Neural progenitor cell (in vitro differentiated cells): ENCODE data around the gene RBM39. TPM values are rescaled to one million over a fixed set of nuclear protein-coding genes. Genes with fewer than 3 reads are reported as not detected.
"Not testable (repeated sequence)": the region's sequence is repeated elsewhere in the genome, so short reads cannot be mapped to it uniquely, and the experiment has no call there.

Experiments used
- DNase-seq: peaks from one replicate; pipeline ENCODE4 v3.0.0-alpha.2; 2016; ENCODE audit warnings: low spot score
- H2AFZ ChIP-seq: fragments of 200-600 bp; sonication (generic); replicated peaks from 2 replicates; pipeline ENCODE4 v1.6.1; 2016; ENCODE audit warnings: antibody characterized with exemption
- H3F3A ChIP-seq: fragments of 200-600 bp; sonication (generic); 2 replicates; pipeline ENCODE4 v1.6.1; 2016; ENCODE audit warnings: antibody characterized with exemption, low read depth
- H3K27ac ChIP-seq: fragments of 200-600 bp; sonication (generic); 2 replicates; pipeline ENCODE4 v1.5.1; 2016; ENCODE audit warnings: mild to moderate bottlenecking
- H3K27me3 ChIP-seq: fragments of 200-600 bp; sonication (generic); 2 replicates; pipeline ENCODE4 v1.6.1; 2016; ENCODE audit warnings: mild to moderate bottlenecking, moderate library complexity
- H3K36me3 ChIP-seq: fragments of 200-600 bp; sonication (generic); 2 replicates; pipeline ENCODE4 v1.5.1; 2016
- H3K4me1 ChIP-seq: fragments of 200-600 bp; sonication (generic); 2 replicates; pipeline ENCODE4 v1.6.1; 2016; ENCODE audit warnings: mixed run types
- H3K4me2 ChIP-seq: fragments of 200-600 bp; sonication (generic); 2 replicates; pipeline ENCODE4 v1.6.1; 2016
- H3K4me3 ChIP-seq: fragments of 200-600 bp; sonication (generic); 2 replicates; pipeline ENCODE4 v1.5.1; 2016
- H3K79me2 ChIP-seq: fragments of 200-600 bp; sonication (generic); 2 replicates; pipeline ENCODE4 v1.6.1; 2016; ENCODE audit warnings: low read depth
- H3K9ac ChIP-seq: fragments of 200-600 bp; sonication (generic); 2 replicates; pipeline ENCODE4 v1.6.1; 2016
- H3K9me3 ChIP-seq: fragments of 200-600 bp; sonication (generic); 2 replicates; pipeline ENCODE4 v1.5.1; 2016; ENCODE audit warnings: low read depth
- H4K20me1 ChIP-seq: fragments of 200-600 bp; sonication (generic); 2 replicates; pipeline ENCODE4 v1.6.1; 2016; ENCODE audit warnings: low read depth
- H3K27ac Mint-ChIP-seq: 3 replicates; pipeline ENCODE4 v1.8.0; 2021; ENCODE audit warnings: mixed read lengths
- H3K27me3 Mint-ChIP-seq: 2 replicates; pipeline ENCODE4 v1.8.0; 2022; ENCODE audit warnings: low read depth, mild to moderate bottlenecking, inconsistent platforms, moderate library complexity, mixed read lengths; ENCODE audit not compliant: insufficient read depth
- H3K36me3 Mint-ChIP-seq: 3 replicates; pipeline ENCODE4 v1.8.0; 2021; ENCODE audit warnings: mixed read lengths
- H3K4me1 Mint-ChIP-seq: 3 replicates; pipeline ENCODE4 v1.8.0; 2021; ENCODE audit warnings: mixed read lengths
- H3K4me3 Mint-ChIP-seq: 3 replicates; pipeline ENCODE4 v1.8.0; 2021; ENCODE audit warnings: mild to moderate bottlenecking, moderate library complexity, mixed read lengths
- H3K9me3 Mint-ChIP-seq: 3 replicates; pipeline ENCODE4 v1.8.0; 2020; ENCODE audit warnings: mixed read lengths
- EZH2 ChIP-seq: fragments of 200-600 bp; sonication (generic); IDR thresholded peaks from 2 replicates; pipeline ENCODE4 v1.6.1; 2017; ENCODE audit warnings: antibody characterized with exemption, mild to moderate bottlenecking, moderate library complexity
- EZH2phosphoT487 ChIP-seq: fragments of 200-600 bp; sonication (generic); IDR thresholded peaks from 2 replicates; pipeline ENCODE4 v1.6.1; 2017; ENCODE audit warnings: antibody characterized with exemption
- total RNA-seq: library from RNA; depleted of rRNA; stranded (reverse); fragments of >200 nt; gene quantifications from 2 replicates; pipeline ENCODE4 v1.2.3, GENCODE V29; 2015; ENCODE audit warnings: low replicate concordance
- TF ChIP-seq, protein P1 (sequence below): fragments of 200-600 bp; sonication (generic); IDR thresholded peaks from 2 replicates; pipeline ENCODE4 v1.5.1; 2017; ENCODE audit warnings: antibody characterized with exemption, mild to moderate bottlenecking

RBM39 gene
- total RNA-seq, 1 donor from 2014 or later = 555 TPM

DNA sequence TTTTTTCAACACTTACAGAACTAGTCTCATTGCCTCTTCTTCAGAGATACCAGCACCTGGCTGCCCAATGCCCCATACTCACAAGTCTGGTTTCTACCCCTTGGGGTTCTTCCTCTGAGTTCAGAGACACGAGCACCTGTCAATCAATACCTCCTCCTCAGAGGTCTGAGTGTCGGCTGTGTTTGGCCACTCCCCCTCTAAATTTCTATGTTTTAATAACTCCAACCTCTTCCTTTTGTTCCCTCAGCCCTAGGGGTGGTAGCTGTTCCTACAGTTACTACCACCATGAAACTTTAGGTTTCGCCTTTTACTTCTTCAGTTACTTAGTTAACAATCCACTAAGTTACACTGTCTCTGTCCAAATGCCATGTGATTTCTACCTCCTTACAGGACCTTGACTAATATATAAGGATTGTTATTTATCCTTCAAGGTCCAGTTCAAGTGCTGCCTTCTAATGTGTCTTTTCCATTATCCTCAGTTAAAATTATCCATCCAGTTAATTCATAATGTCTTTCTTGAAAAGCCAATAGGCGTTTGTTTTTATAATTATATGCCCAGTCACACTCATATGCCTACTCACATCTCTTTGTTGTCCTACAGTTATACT, 15.1 kb upstream of the RBM39 start:
- H3K27me3 ChIP-seq = peaks cover 5% of the 10 kb centered on the region
- H3K27ac Mint-ChIP-seq = no peak overlapping the region
- no peaks in the 10 kb centered on the region for H3F3A ChIP-seq
- H3K4me1 ChIP-seq = no peaks in the 10 kb centered on the region
- no peak for DNase-seq
- H3K36me3 ChIP-seq = no peaks in the 10 kb centered on the region
- no peaks in the 10 kb centered on the region for H3K9me3 Mint-ChIP-seq
- no peak overlapping the region for H3K4me3 Mint-ChIP-seq
- H3K4me2 ChIP-seq = no peak overlapping the region
- peaks cover 2% of the 10 kb centered on the region for H3K27me3 Mint-ChIP-seq
- H3K4me1 Mint-ChIP-seq = no peaks in the 10 kb centered on the region
- no peaks in the 10 kb centered on the region for H3K36me3 Mint-ChIP-seq
- H4K20me1 ChIP-seq = no peaks in the 10 kb centered on the region
- H3K79me2 ChIP-seq = no peaks in the 10 kb centered on the region
- H3K4me3 ChIP-seq = no peak overlapping the region
- H3K9me3 ChIP-seq = no peaks in the 10 kb centered on the region
- TF ChIP-seq, protein P1, sequence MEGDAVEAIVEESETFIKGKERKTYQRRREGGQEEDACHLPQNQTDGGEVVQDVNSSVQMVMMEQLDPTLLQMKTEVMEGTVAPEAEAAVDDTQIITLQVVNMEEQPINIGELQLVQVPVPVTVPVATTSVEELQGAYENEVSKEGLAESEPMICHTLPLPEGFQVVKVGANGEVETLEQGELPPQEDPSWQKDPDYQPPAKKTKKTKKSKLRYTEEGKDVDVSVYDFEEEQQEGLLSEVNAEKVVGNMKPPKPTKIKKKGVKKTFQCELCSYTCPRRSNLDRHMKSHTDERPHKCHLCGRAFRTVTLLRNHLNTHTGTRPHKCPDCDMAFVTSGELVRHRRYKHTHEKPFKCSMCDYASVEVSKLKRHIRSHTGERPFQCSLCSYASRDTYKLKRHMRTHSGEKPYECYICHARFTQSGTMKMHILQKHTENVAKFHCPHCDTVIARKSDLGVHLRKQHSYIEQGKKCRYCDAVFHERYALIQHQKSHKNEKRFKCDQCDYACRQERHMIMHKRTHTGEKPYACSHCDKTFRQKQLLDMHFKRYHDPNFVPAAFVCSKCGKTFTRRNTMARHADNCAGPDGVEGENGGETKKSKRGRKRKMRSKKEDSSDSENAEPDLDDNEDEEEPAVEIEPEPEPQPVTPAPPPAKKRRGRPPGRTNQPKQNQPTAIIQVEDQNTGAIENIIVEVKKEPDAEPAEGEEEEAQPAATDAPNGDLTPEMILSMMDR = no peak
- TF ChIP-seq EZH2 (no peak), EZH2phosphoT487 (no peak)
- no peak overlapping the region for H3K27ac ChIP-seq
- H2AFZ ChIP-seq = no peak overlapping the region
- H3K9ac ChIP-seq = no peak overlapping the region

DNA sequence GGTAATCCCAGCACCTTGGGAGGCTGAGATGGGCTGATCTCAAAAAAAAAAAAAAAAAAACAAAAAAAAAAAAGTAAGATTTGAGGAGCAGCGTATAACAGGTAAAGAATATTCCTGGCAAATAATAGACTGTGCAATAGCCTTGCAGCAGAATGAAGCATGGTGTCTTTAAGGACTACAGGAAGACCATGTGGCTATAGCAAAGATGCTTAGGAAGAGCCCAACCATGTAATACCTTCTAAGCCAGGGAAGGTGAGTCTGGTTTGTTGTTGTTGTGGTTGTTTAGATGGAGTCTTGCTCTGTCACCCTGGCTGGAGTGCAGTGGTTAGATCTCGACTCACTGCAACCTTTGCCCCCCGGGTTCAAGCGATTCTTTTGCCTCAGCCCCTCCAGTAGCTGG, 14.3 kb upstream of the RBM39 start:
- Mint-ChIP-seq H3K27me3 (peaks cover 2% of the 10 kb centered on the region), H3K36me3 (no peaks in the 10 kb centered on the region), H3K4me1 (no peaks in the 10 kb centered on the region), H3K27ac (no peak overlapping the region), H3K4me3 (no peak overlapping the region), H3K9me3 (no peaks in the 10 kb centered on the region)
- TF ChIP-seq, protein P1 = no peak
- TF ChIP-seq EZH2phosphoT487 (no peak), EZH2 (no peak)
- Histone ChIP-seq H4K20me1 (no peaks in the 10 kb centered on the region), H3K36me3 (no peaks in the 10 kb centered on the region), H3K9me3 (no peaks in the 10 kb centered on the region), H2AFZ (no peak overlapping the region), H3K4me3 (no peak overlapping the region), H3K4me1 (no peaks in the 10 kb centered on the region), H3F3A (no peaks in the 10 kb centered on the region), H3K4me2 (no peak overlapping the region), H3K27ac (no peak overlapping the region), H3K27me3 (peaks cover 5% of the 10 kb centered on the region), H3K9ac (no peak overlapping the region), H3K79me2 (no peaks in the 10 kb centered on the region)
- DNase-seq = no peak

DNA sequence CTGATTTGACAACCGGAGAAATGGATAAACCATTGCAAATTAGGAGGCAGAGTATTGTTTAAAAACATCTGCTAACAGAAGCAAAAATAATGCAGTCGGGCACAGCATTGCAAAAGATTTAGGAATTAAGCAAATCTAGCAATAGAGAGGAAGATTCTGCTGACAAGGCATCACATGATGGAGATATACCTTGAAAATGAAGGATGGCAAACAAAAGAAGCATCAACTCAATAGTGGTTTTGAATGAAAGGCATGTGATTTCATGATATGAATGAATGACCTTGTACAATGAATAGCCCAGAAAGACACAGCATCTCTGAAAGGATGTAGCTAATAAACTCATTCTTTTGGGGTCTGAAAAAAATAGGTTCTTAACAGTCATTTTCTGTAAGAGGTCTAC, 8.6 kb upstream of the RBM39 start:
- H4K20me1 ChIP-seq = no peaks in the 10 kb centered on the region
- Mint-ChIP-seq H3K4me3 (no peak overlapping the region), H3K27ac (no peak overlapping the region), H3K4me1 (peaks cover 7% of the 10 kb centered on the region), H3K27me3 (peaks cover 9% of the 10 kb centered on the region), H3K36me3 (no peaks in the 10 kb centered on the region), H3K9me3 (no peaks in the 10 kb centered on the region)
- H2AFZ ChIP-seq = no peak overlapping the region
- no peak overlapping the region for H3K9ac ChIP-seq
- no peaks in the 10 kb centered on the region for H3K36me3 ChIP-seq
- no peaks in the 10 kb centered on the region for H3K4me1 ChIP-seq
- H3K4me3 ChIP-seq = no peak overlapping the region
- H3K27me3 ChIP-seq = peaks cover 5% of the 10 kb centered on the region
- no peak for TF ChIP-seq EZH2
- TF ChIP-seq, protein P1 = no peak
- TF ChIP-seq EZH2phosphoT487 = no peak
- no peak overlapping the region for H3K27ac ChIP-seq
- H3F3A ChIP-seq = no peaks in the 10 kb centered on the region
- no peaks in the 10 kb centered on the region for H3K79me2 ChIP-seq
- no peaks in the 10 kb centered on the region for H3K9me3 ChIP-seq
- no peak for DNase-seq
- no peak overlapping the region for H3K4me2 ChIP-seq

DNA sequence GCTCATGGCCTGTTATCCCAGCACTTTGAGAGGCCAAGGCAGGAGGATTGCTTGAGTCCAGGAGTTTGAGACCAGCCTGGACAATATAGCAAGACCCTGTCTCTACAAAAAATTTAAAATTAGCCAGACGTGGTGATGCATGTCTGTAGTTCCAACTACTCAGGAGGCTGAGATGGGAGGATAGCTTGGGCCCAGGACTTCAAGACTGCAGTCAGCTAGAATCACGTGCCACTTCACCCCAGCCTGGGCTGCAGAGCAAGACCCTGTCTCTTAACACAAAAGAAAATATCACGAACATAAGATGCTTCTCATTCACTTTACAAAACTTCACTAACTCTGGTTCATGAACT, 2.4 kb upstream of the RBM39 start:
- not testable (repeated sequence) for H3K27ac Mint-ChIP-seq, H2AFZ ChIP-seq, H3K9me3 Mint-ChIP-seq, H3K9me3 ChIP-seq, H3K27ac ChIP-seq, H3K27me3 Mint-ChIP-seq, H3K4me3 Mint-ChIP-seq, DNase-seq, H3K4me2 ChIP-seq, H3K9ac ChIP-seq, H3K27me3 ChIP-seq, H3K4me3 ChIP-seq
- Mint-ChIP-seq H3K36me3 (peaks cover 13% of the 10 kb centered on the region), H3K4me1 (peaks cover 20% of the 10 kb centered on the region)
- Histone ChIP-seq H3K36me3 (peaks cover 13% of the 10 kb centered on the region), H4K20me1 (peaks cover 20% of the 10 kb centered on the region), H3K4me1 (peaks cover 18% of the 10 kb centered on the region), H3F3A (peaks cover 21% of the 10 kb centered on the region), H3K79me2 (peaks cover 32% of the 10 kb centered on the region)
